Tibial nerve (tissue), 3 donors: Measurements from ENCODE around the gene GPHA2.

Experiments used
- CTCF ChIP-seq, 5 experiments: fragments of 200-600 bp in 3 of 5; fragments of 450-650 bp in 2 of 5; sonication (generic) in 3 of 5; IDR thresholded peaks; one replicate each; pipeline ENCODE4 v1.5.1; 2016 to 2019; ENCODE audit warnings: antibody characterized with exemption in 5 of 5, mild to moderate bottlenecking in 3 of 5, moderate library complexity in 2 of 5
- POLR2A ChIP-seq, 2 donors: fragments of 450-650 bp; IDR thresholded peaks; one replicate each; pipeline ENCODE4 v1.6.1; 2017; ENCODE audit warnings: antibody characterized with exemption in 2 of 2, mild to moderate bottlenecking in 2 of 2, moderate library complexity in 2 of 2

GRCh38 chr11:64971421-64972233 is 35.9 kb upstream of the GPHA2 start, which contains the start of gene MAJIN:
- TF ChIP-seq CTCF (IDR thresholded peaks at IDR 0.05) (no peak), POLR2A (IDR thresholded peaks at IDR 0.05) (no peak)
